NCI-H345 treated with DMSO at 0.1 percent for 48 hours (cell line): ENCODE results near the gene ZNF473.

ENCODE experiments used
- DNase-seq: peaks from one replicate; lab custom pipeline; 2025; ENCODE audit not compliant: unreplicated experiment; lab: John Stamatoyannopoulos, UW

The ZNF473 gene

DNA sequence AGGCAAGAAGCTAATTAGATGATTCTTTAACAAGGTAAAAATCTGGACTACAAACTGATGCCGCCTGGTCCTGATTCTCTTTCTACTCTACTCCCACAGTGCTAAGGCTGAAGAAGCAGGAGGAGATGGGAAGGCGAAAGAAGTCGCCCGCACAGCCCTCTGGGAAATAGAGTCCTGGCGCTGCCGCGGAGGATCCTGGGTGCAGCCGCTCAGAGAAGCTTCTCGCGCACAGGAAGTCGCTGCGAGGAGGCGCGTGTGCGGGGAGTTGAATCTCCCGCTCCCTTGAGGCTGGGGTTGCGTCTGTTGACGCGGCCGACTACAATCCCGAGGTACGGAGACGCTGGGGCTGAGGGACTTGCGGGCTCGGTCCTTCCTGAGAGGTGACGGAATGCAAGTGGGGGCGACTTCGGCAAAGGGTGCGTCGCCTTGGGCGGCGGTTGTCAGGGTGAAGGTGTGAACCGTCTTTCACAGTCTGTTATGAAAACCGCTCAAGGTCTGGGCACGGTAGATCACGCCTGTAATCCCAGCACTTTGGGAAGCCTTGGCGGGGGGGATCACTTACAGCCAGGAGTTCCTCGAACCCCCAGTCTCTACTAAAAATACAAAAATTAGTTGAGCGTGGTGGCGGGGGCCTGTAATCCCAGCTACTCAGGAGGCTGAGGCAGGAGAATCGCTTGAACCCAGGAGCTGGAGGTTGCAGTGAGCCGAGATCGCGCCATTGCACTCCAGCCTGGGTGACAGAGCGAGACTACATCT, at the start of gene ZNF473:
Gene ZNF473, plus strand, starts transcription at position 212 of the 756 bp plus-strand sequence. CDS start 5,078 bp downstream, outside the sequence.
- DNase-seq = peak; percentile 93

DNA sequence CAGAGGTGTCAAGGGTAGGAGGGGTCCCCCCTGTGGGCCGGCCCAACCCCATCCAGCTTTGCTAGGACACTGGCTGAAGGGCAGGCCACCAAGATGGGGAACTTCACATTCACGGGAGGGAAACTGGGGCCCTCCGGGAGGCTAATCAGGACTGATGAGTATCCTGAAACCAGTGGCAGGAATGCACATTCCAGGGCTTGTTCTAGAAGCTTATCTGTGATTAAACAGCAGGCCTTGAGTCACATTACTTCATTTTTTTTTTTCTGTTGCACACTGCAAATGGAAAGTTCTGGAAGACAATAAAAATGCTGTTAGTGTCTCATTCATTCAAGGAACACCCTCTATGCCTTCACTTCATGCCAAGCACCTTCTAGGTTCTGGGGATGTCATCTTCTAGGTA, 49.3 kb upstream of the ZNF473 start:
- no peak for DNase-seq

DNA sequence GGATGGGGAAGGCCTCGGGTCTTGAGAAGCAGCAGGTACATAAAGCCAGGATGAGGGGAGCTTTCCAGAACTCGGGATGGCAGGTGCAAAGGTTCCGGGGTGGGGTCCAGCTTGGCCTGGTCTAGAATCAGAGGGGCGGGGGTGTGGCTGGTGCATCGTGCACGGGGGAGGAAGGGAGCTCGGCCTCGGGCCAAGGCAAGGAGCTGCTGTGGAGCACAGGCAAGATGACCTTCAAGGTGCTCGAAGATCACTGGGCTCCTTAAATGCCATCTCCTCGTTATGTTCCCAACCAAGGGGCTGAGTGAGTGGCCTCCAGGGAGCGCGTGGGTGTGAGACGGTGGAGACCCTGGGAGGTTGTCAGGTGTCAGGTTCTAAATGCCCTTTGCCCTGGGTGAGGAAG, 48.7 kb upstream of the ZNF473 start:
- no peak for DNase-seq

DNA sequence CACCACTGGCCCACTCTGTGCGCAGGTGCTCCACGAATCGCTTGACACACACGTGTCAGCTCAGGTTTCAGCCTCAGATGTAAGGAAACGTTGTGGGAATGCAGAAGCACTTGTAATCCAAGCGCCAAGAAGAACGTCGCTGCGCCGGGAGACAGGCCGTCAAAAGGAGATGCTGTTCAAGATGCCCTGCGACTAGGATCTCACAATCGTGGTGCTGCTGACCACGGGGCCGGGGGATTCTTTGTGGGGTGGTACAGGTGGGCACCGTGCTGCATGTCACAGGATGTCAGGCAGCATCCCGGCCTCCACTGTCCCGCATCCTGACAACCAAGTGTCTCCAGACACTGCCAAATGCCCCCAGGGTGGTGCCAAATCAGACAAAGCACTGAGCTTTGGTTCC, 47.9 kb upstream of the ZNF473 start:
- no peak for DNase-seq

DNA sequence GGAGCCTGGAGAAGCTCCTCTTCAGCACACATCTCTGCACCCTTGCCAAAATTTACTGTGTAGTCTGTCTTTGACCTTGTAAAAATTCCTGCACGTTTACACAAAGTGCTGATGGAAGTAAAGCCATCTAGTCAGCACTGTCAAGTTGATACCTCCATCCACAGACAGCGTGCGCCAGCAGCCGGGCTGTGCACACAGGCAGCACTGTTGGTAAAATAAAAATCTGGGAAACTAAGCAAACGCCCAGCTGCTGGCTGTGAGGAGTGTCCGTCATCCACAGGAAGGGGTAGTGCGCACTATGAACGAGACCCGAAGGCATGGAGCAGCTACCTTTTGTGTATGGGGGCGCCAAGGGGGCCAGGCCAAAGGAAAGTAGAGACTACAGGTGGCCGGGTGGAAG, 47.5 kb upstream of the ZNF473 start:
- no peak for DNase-seq

DNA sequence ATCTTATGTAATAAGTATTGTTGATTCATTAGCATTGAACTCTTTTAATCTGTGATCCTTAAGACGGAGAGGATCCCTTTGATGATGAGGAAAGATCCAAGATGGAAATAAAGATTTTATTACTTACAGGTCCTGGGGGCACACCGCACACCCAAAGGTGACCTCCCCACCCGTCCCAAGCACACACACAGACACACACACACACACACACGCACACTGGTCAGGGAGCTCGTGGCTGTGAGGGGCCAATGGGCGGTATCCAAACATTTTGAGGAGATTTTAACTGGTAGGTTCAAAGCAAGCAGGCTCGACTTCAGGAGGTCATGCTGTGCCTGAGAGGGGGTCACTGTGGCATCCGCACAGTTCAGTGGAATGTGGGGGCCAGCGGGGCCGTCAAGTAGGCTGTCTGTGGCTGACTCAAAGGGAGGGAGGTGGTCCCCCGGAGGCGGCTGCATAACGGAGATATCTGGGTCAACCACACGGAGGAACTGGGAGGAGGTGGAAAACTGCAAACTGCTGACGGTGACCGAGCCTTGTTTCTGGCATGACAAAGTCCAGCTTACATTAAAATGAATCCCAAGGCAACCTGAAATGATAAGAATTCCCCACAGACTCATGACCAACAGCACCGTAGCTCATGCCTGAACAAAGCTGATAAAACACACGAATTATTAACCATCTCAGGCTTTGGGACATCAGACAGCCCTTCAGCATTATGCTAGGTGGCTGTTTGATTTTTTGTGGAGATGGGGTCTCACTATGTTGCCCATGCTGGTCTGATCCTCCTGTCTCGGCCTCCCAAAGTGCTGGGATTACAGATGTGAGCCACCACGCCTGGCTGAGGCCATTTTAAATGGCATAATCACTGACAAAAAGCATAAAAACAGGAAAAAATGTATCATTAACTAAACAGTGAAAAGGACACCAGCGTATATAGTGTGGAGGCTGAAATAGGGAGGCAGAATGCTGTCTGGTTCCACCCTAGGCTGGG, 43.9 kb upstream of the ZNF473 start:
- DNase-seq = no peak

DNA sequence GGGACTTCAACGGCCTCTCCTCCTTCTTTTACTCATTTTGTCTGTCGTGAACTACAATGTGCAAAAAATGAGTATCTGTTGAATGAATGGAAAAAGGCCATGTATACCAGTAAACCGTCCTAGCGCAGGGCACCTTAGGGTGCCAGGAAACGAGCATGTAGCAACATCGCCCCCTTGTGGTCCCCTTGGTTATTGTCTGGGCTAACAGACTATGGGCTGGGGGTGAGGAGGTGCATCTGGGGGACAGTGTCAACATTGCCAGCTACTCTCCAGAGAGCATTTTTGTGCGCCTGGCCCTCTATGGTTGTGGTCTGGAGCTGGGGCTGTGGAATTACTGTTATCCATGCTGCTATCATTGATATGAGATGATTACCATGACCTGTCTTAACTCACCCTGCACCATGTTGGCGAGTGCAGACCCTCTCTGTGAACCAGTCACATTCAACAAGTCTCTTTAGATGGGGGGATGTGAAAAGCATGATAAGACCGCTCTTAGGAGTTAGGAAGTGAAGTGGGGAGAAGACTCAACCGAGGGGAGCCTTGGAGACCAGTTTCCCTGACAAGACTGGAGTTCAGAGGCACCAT, 42.1 kb upstream of the ZNF473 start:
- peak; percentile 2 for DNase-seq

DNA sequence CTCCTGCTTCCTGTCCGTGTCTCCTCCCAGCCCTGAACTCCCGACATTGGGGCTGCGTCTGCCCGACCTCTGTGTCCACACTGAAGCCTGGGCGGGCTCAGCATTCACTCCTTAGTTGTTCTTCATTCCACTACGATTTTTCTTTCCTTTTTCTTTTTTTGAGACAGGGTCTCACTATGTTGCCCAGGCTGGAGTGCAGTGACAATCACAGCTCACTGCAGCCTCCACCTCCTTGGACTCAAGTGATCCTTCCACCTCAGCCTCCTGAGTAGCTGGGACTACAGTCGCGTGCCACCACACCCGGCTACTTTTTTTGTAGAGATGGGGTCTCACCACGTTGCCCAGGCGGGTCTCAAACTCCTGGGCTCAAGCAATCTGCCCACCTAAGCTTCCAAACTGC, 41.3 kb upstream of the ZNF473 start:
- DNase-seq = no peak

DNA sequence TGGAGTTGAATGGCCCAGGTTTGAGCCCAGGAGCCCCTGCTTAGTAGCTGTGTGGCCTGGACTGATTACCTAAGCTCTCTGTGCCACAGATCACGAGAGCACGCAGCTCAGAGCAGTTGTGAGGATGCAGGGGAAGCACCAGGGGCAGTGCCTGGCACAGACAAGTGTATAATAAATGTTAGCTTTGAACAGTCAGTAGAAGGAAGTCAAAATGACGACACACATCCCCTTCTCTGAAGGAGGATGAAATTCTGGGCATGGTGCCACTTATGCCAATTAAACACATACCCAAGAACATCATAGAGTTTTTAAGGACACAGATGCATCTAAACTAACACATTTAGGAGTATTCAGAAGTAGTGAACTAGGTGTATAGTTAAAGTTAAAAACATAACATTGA, 39.9 kb upstream of the ZNF473 start:
- no peak for DNase-seq

DNA sequence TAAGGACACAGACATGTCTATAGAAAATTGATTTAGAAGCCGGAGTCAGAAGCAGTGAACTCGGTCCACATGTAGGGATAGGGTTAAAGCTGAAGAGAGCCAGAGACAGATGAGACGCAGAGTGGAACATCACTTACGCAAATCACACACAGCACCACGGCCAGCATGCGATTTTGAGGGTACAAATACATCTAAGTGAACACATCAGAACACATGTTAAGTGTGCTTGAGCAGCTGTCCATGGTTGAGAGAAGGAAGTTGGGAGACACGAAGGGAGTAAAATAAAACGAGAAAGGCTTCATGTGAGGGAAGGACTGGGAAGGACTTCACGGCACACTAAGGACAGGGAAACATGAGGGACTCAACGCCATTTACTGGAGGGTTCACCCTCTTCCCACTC, 39.5 kb upstream of the ZNF473 start:
- no peak for DNase-seq

DNA sequence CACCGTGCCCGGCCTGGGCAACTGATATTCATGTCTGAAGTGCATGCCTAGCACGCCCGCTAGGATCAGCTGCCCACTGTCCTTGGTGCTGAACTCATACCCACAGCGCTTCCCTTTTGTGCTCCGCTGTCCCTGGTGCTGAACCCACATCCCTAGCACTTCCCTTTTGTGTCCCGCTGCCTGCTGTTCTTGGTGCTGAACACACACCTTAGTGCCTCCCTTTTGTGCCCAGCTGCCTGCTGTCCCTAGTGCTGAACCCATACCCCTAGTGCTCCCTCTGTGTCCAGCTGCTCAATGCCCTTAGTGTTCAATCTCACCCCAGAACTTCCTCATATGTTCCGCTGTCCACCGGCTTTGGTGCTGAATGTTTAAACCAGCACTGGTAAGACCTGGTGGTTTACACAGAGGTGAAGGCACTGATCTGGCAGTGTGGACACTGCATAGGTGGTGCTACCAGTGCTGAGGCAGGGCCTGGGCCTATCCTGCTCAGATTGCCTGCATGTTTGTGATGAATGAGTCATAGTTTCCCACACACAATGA, 38.6 kb upstream of the ZNF473 start:
- DNase-seq = no peak

DNA sequence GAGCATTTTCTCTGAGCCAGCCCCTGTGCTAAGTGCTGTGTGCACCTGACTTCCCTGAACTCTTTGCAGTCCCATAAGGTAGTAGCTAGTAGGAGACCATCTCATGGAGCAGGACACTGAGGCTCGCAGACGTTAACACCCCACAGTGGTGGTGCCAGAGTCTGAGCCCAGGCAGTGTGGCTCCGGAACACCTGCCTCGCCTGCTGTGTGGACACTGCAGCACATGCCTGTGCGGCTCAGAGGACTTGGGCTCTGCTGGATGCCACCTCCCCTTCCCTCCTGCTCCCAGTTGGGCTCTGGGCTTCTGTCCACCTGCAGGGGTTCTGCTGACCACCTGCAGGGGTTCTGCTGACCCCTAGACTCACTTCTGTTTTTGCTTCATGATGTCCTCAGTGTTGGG, 37.8 kb upstream of the ZNF473 start:
- DNase-seq = no peak

DNA sequence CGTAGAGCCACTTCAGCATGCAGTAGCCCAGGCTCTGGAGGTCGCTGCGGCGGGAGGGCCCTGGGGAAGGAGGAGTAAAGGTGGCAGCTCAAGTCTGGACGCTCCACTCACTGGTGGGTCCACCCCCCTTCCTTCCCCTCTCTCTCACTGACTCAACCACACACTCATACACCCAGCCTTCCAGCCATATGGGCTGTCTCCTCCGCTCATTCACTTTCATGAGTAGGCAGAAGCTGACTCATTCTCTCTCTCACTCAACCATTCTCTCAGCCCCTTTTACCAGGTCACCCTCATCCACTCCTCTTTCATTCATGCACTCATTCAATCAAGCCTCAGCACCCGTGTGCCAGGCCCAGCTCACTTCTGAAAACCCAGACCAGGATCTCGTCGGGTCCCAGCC, 37.4 kb upstream of the ZNF473 start:
- no peak for DNase-seq

DNA sequence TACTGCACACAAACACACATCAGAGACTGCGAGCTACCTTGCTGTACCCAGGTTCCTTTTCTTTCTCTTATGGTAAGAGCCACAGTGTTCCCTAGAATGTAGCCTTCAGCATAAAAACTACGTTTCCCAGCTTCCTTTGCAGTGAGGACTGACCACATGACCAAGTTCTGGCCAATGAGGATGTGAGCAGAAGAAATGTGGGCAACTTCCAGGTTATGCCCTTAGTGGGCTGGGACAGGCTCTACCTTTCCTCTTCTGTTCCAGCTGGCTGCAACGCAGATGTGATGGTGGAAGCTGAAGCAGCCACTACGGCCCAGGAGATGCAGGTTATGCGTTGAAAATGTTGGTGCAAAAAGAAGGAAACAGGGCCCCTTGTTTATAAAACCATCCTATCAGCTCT, 28.1 kb upstream of the ZNF473 start:
- DNase-seq = no peak

DNA sequence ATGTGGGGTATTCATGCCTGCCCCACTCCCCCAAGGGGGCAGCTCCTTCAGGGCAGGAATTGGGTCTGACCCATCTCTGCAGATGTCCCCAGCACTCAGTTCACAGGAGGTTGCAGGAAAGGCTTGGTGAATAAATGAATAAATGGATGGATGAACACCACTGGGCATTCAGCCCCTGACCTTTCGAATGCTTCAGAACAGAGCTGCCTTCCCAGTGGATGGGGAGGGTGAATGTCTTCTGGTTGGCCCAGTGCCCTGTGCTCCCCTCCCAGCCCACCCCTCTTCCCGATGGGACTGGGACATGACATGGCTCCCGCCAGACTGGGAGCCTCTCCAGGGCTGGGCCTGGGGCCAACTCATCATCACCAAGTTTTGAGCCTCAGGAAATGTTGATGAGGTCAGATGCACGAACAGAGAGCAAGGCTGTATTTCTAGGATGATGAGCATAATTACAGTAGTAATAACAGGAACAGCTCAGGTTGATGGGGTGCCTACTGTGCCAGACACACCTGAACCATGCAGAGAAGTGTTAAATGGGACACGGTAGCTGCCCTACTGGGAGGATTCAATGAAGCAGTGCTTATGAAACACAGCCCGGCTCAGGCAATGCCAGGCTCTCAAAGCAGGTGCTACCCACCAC, 26.3 kb upstream of the ZNF473 start:
- no peak for DNase-seq

DNA sequence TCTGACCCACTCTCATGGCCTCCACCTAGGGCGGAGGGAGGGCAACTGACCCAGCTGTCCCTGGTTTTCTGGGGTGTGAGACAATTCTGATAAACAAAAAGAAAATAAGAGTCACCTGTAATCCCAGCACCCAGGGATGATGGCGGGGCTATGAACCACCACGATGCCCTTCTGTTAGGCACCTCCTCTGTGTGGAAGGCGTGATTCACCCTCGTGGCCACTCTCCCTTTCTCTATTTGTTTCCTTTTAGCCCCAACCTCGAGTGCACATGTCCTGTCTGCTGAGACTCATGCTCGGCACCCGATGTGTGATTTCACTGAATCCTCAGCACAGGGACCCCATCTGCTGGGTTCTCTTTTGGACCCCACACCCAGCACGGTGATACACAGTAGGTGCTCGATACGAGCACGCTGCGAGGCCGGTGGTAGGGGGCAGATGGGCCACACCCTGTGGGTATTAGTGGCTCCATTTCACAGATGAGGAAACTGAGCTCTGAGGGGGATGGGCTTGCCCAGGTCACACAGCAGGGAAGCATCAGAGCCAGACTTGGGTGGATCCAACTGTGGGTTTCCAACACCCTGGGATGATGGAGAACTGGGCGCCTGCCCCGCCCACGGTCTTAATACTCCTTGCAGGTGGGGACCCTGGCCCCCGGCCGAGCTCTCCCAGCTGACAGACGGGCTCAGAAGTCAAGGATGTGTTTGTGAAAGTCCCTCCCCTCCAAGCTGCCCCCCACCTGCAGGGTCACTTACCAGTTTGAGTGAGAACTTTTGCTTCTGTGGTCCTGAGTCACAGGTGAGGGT, 25.6 kb upstream of the ZNF473 start:
- no peak for DNase-seq

DNA sequence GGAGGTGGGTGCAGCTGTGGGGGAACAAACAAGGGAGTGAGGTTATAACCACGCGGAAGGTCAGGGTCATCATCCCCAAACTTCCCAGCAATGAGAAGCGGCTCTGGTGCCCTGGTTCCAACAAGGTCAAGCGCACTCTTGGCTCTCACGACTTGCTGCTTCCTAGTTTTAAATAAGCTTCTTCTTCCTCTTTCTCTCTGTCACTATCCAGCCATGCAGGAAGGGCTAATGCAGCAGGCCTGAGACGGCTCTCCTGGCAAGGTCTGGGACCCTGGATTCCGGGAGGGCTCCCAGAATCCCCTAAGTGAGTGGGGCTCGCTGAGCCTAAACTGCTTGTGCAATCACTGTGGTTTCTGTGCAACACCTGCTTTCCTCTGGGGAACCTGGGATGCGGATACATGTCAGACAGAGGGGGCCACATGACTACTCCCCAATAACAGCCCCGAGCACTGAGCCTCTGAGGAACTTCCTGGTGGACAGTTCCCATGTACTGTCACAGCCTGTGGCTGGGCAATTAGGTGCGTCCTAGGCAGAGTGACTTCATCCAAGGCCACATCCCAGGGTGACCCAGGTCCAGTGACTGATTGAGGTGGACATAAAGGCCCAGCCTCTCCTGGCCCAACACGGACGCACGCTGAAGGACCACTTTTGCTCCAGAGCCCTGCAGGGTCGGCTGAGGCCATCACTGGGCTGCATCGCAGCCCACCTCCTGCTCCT, 24.8 kb upstream of the ZNF473 start:
- DNase-seq = no peak

DNA sequence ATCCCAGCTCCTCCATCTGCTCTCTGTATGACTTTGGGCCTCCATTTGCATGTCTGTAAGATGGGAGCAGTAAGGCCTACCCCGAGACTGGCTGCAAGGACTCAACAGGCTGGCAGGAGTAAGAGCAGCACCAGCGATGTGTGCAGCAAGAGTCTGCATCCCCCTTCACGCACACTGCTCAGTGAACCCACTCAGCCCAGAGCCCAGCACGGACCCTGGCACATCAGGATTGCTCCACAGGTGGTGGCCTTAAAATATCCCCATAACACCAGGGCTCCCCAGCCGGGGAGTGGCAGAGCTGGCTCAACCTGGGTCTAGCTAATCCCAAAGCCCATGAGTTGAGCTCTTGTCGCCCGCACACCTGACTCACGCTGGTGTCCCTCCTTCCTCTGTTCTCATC, 24.0 kb upstream of the ZNF473 start:
- DNase-seq = no peak

DNA sequence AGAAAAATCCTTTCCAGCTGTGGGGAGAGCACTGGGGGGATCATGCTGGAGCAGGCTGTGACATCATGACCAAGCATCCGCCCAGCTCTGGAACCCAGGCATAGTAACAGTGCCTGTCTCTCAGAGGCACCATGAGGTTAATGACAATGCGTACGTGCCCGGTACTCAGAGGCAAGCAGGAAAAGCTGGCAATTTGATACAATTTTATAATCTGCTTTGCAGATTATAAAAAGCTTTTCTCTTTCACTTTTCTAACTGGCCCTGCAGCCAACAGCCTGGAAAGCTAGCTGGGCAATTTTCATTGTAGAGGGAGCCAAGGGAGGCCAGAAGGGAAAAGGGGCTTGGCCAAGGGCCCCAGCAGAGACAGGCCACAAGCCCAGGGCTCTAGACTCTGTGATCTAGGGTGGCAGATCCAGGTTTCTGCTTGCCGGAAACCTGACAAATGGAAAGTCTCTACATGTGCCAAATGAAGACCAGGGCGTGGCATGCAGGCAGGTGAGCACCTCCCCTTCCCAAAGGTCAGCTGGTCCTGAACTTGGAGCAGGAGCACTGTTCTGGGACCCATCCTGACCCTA, 23.3 kb upstream of the ZNF473 start:
- DNase-seq = no peak
